COR-L47 (cell line): Measurements from ENCODE around the gene ADARB2.

Source experiments
- DNase-seq: peaks from one replicate; lab custom pipeline; 2025; lab: John Stamatoyannopoulos, UW

Gene ADARB2

DNA sequence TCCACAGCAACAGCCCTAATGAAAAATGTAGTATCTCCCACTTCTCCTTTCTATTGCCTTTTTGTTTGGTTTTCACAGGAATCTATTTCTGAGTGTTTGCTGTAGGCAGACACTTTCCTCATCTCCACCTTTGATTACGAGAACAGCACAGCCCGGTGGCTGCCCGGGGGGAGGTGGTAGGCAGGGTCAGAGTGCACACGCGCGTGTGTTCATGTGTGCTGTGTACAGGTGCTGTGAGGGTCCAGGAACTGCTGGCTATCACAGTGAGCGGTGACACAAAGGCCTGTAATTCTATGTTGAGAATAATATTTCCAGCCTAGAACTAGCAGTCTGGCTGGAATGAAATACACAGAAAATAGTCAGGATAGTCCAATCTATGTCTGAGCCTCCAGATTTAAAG is 212.8 kb downstream of the ADARB2 start:
- DNase-seq = no peak

DNA sequence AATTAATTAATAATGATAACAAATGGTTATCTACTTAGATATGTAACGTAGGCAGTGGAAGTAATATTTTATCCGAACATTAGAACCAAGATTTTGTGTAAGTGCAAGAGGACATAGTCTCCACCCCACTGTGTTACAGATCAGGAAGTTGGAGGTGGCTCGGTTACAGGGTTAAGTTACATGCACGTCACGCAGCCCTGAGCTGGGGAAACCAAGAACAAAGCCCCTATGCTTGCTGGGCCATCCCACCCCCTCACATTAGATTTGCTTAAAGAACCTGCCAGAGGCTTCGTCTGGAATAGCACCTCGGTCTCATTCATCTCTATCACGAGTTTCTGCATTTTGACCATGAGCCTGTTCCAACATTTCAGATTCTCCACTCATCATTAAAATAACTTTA is 214.1 kb downstream of the ADARB2 start:
- no peak for DNase-seq

DNA sequence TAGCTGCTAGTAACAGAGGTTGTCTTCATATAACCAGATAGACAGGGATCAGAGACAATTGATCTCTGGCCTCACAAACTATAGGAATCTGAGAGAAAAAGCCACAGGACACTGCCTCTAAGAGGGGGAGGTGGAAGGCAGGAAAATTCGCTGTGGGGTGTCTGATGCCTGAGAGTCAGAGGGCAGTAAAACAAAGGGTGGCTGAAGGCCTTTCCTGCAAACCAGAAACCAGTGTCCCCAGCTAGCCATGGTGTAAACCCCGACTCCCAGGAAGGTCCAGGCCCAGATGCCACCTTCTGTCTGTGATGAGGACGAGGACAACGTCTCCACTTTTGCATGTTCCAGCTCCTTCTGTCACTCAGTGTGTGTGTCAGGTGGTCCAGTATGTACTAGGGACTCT is 215.1 kb downstream of the ADARB2 start:
- DNase-seq = no peak

- DNase-seq = no peak
Measured at GRCh38 chr10:1521741-1522140, 215.6 kb downstream of the ADARB2 start.

GRCh38 chr10:1520909-1521565 is 216.3 kb downstream of the ADARB2 start:
- DNase-seq = no peak

- DNase-seq = no peak
Measured at GRCh38 chr10:1519391-1519790, 217.9 kb downstream of the ADARB2 start.

DNA sequence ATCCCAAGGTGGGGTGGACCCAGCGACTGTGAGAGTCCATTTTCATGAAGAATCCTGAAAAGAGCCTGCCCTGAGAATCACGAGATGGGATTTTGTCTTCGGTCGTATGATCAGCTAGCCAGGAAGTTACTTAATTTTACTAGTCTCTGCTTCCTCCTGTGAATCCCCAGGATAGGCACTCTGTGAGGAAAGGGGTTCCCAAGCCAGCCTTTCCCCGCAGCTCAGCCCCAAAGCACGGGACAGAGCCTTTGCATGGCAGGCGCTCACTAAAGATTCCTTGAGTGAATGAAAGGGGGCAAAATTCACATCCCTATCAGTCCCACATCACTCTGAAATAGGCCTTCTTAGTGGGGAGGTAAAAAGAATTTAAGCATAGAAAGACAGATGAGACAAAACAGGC is 219.6 kb downstream of the ADARB2 start:
- no peak for DNase-seq

- no peak for DNase-seq
Measured at GRCh38 chr10:1516492-1517165, 220.7 kb downstream of the ADARB2 start.

GRCh38 chr10:1515780-1516491 is 221.4 kb downstream of the ADARB2 start:
- no peak for DNase-seq

- no peak for DNase-seq
Measured at GRCh38 chr10:1515121-1515779, 222.1 kb downstream of the ADARB2 start.

- no peak for DNase-seq
Measured at GRCh38 chr10:1514681-1515080, 222.6 kb downstream of the ADARB2 start.

- DNase-seq = no peak
Measured at GRCh38 chr10:1513221-1513620, 224.1 kb downstream of the ADARB2 start.

- no peak for DNase-seq
Measured at GRCh38 chr10:1509011-1509530, 228.3 kb downstream of the ADARB2 start.

GRCh38 chr10:1508096-1508495 is 229.2 kb downstream of the ADARB2 start:
- DNase-seq = no peak

DNA sequence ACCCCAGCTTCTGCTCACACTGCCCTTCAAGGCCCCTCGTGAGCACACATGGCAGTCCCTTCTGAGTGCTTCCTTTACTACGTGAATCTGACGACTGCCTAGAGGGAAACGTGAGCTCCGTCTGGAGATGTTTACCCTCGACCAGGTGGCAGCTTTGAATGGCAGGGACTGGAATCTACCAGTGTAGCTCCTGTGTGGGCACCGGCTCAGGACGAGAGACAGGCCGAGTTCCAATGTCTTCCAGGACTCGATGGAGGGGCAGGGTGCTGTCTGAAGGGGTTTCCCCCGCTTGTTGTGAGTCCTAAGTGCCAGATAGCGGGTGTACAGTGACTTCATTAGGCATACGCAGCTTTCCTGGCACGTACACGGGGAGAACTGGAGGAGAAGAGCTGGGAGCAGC is 229.9 kb downstream of the ADARB2 start:
- no peak for DNase-seq

DNA sequence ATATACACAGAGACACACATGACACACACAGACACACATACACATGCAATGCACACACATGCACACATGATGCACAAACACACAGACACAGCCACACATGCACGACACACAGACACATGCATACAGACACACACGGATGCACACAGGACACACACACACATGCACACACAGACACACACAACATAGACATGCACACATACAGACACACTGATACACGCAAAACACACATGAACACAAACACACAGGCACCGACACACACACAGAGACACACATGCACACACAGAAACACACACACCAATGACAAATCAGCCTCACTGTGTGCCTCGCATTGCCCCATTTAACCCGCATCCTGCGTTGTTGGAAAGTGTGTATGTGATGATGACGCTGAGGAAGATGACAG is 232.4 kb downstream of the ADARB2 start:
- DNase-seq = no peak

GRCh38 chr10:1504286-1504685 is 233.0 kb downstream of the ADARB2 start:
- DNase-seq = no peak

- DNase-seq = no peak
Measured at GRCh38 chr10:1502451-1502850, 234.9 kb downstream of the ADARB2 start.

DNA sequence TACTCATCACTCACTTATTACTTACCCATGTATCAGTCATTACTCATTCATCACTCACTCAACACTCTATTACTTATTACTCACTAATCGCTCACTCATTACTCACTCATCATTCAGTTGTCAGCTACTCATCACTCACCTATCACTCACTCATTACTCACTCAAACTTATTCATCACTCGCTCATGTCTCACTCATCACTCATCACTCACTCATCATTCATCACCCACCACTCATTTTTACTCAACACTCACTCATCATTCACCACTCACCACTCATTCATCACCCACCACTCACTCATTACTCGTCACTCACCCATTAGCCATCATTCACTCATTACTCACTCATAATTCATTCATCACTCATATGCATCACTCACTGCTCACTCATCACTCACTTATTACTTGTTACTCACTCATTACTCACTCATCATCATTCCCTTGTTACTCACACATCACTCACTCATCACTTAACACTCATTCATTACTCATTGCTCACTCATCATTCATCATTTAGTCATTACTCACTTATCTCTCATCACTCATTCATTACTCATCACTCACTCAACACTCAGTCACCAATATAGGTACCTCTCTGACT is 237.9 kb downstream of the ADARB2 start:
- no peak for DNase-seq

GRCh38 chr10:1498746-1499358 is 238.5 kb downstream of the ADARB2 start:
- no peak for DNase-seq

- DNase-seq = no peak
Measured at GRCh38 chr10:1495915-1496517, 241.3 kb downstream of the ADARB2 start.
